ENCODE results near the gene CDH16.

Gene CDH16

DNA sequence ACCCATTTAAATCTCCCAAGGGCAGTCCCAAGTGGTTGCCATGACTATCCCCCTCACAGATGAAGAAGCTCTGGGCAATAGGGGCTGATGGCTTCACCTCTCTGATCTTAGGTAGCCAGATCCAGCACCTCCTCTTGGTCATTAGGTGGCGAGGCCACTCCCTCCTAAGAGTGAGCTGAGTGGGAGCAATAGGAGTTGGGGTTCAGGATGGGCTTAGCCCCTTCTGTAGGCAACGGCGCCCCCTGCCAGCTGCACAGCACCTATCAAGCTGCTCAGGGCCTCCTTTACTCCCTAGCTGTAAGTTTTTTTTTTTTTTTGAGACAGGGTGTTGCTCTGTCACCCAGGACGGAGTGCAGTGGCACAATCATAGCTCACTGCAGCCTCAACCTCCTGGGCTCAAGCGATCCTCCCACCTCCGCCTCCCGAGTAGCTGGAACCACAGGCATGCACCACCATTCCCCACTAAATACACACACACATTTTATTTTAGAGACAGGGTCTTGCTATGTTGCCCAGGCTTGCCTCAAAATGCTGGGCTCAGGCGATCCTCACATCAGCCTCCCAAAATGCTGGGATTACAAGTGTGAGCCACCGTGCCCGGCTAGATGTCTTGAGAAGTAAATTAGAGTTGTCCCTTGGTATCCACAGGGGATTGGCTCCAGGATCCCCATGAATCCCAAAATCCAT is 10.2 kb upstream of the CDH16 start:
- H3K4me3 ChIP-seq (ENCODE audit: control insufficient read depth in 1 of 7, extremely low read depth in 1 of 7, insufficient read depth in 4 of 7, low read depth in 2 of 7, low read length in 6 of 7): no peak overlapping the region
- H3K36me3 ChIP-seq (ENCODE audit: control insufficient read depth in 4 of 4, insufficient read depth in 4 of 4, low read length in 3 of 4): peaks cover 0 to 13% (median 2%) of the 10 kb centered on the region in 4 experiments
- peaks cover 3 to 30% (median 24%) of the 10 kb centered on the region in 4 experiments for H3K4me1 ChIP-seq (ENCODE audit: control extremely low read depth in 1 of 4, control insufficient read depth in 4 of 4, insufficient read depth in 4 of 4, low read length in 3 of 4)
- ChIA-PET POLR2A (no interaction called here), CTCF (interaction anchor here (0.6 to 20.4 kb wide), 7 partner anchors 10 to 99 kb away, joined by 3 to 473 read pairs (median 5); partner anchors contain the start of gene NAE1)
- peaks cover 0 to 35% (median 15%) of the 10 kb centered on the region in 5 experiments for H3K27me3 ChIP-seq (replicated peaks in 2 of 5; ENCODE audit: control insufficient read depth in 4 of 5, insufficient read depth in 5 of 5, low read length in 4 of 5)
- WGBS (ENCODE audit: insufficient coverage): 86% methylated on average over 7 of the region's 10 CpGs
- no peak overlapping the region for H3K27ac ChIP-seq (ENCODE audit: insufficient read depth in 1 of 2, low read depth in 1 of 2, low read length in 2 of 2, poor library complexity in 1 of 2, severe bottlenecking in 2 of 2)
- peak; percentile 64 to 66 (median 66) for DNase-seq
- no peaks in the 10 kb centered on the region for H3K9me3 ChIP-seq (ENCODE audit: control extremely low read depth in 1 of 5, control insufficient read depth in 4 of 5, insufficient read depth in 2 of 5, low read depth in 1 of 5, low read length in 4 of 5)

DNA sequence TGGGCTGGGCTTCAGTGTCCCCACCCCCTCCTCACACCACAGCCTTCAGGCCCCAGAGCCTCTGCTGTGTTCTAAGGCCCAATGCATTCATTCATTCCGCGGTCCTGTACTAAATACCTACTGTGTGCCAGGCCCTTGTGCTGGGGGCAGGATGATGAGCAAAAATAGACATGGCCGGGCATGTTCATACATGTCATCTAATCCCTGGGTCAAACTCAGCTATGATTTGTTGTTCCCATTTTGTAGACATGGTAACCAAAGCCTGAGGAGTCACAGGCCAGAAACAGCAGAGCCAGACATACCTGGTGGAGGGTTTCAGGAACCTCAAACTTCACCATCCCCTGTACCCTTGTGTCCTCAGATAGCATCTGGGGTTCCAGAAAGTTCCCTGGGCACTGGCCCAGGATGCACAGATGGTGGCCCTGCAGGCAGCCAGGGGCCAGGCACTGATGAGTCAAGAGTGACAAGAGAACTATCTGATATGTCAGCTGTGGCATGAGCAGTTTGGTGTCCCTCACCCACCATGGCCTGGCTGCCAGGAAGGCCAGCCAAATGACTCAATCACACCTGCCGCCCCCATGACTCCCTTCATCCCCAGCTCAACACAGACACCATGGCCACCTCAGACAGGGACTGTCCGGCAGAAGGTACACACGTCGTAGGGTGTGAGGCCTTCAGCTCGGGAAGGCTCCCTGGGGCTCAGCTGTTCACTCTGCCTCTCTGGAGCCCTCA is 9.4 kb upstream of the CDH16 start:
- H3K4me3 ChIP-seq (ENCODE audit: control insufficient read depth in 1 of 7, extremely low read depth in 1 of 7, insufficient read depth in 4 of 7, low read depth in 2 of 7, low read length in 6 of 7): no peak overlapping the region
- H3K27ac ChIP-seq (ENCODE audit: insufficient read depth in 1 of 2, low read depth in 1 of 2, low read length in 2 of 2, poor library complexity in 1 of 2, severe bottlenecking in 2 of 2): no peak overlapping the region
- no peaks in the 10 kb centered on the region for H3K9me3 ChIP-seq (ENCODE audit: control extremely low read depth in 1 of 5, control insufficient read depth in 4 of 5, insufficient read depth in 2 of 5, low read depth in 1 of 5, low read length in 4 of 5)
- peaks cover 0 to 22% (median 16%) of the 10 kb centered on the region in 4 experiments for H3K4me1 ChIP-seq (ENCODE audit: control extremely low read depth in 1 of 4, control insufficient read depth in 4 of 4, insufficient read depth in 4 of 4, low read length in 3 of 4)
- no peak for DNase-seq
- peaks cover 0 to 41% (median 19%) of the 10 kb centered on the region in 5 experiments for H3K27me3 ChIP-seq (replicated peaks in 2 of 5; ENCODE audit: control insufficient read depth in 4 of 5, insufficient read depth in 5 of 5, low read length in 4 of 5)
- ChIA-PET POLR2A (no interaction called here), CTCF (interaction anchor here (0.6 to 20.4 kb wide), 8 partner anchors 9 to 98 kb away, joined by 3 to 473 read pairs (median 4); partner anchors contain the start of genes CDH16 and NAE1)
- 95% methylated on average over 7 of the region's 8 CpGs for WGBS (ENCODE audit: insufficient coverage)
- peaks cover 0 to 13% (median 2%) of the 10 kb centered on the region in 4 experiments for H3K36me3 ChIP-seq (ENCODE audit: control insufficient read depth in 4 of 4, insufficient read depth in 4 of 4, low read length in 3 of 4)

DNA sequence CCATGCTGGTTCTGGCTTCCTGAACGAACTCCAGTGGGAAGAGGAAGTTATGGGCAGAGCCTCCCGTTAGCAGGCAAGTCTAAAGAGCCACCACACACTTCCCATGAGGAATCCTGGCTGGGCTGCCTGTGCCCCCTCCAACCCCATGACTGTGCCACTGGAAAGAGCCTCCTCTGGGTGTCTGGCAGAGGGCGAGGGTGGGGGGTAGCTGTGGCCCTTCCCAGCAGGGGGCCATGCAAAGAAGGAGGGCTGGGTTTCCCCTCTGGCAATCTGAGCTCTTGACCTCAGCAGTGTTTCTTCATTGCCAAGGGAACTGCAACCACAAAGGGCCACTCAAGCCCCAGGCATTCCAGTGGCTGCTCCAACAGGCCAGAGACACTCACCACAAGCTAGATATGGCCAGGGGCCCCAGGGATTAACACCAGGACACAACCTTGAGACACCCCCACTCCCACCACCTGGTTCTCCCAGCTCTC is 8.3 kb upstream of the CDH16 start:
- H3K36me3 ChIP-seq (ENCODE audit: control insufficient read depth in 4 of 4, insufficient read depth in 4 of 4, low read length in 3 of 4): peaks cover 0 to 7% (median 2%) of the 10 kb centered on the region in 4 experiments
- H3K4me3 ChIP-seq (ENCODE audit: control insufficient read depth in 1 of 7, extremely low read depth in 1 of 7, insufficient read depth in 4 of 7, low read depth in 2 of 7, low read length in 6 of 7): no peak overlapping the region
- no peak overlapping the region for H3K27ac ChIP-seq (ENCODE audit: insufficient read depth in 1 of 2, low read depth in 1 of 2, low read length in 2 of 2, poor library complexity in 1 of 2, severe bottlenecking in 2 of 2)
- DNase-seq: peak in 1 of 3 donors; percentile 27
- ChIA-PET POLR2A (no interaction called here), CTCF (interaction anchor here (1.1 to 20.4 kb wide), 4 partner anchors 8 to 28 kb away, joined by 3 to 473 read pairs (median 3); partner anchors contain the start of gene CDH16)
- H3K9me3 ChIP-seq (ENCODE audit: control extremely low read depth in 1 of 5, control insufficient read depth in 4 of 5, insufficient read depth in 2 of 5, low read depth in 1 of 5, low read length in 4 of 5): no peaks in the 10 kb centered on the region
- peaks cover 0 to 47% (median 23%) of the 10 kb centered on the region in 5 experiments for H3K27me3 ChIP-seq (replicated peaks in 2 of 5; ENCODE audit: control insufficient read depth in 4 of 5, insufficient read depth in 5 of 5, low read length in 4 of 5)
- 34% methylated on average over 3 of the region's 3 CpGs for WGBS (ENCODE audit: insufficient coverage)
- peaks cover 0 to 18% (median 15%) of the 10 kb centered on the region in 4 experiments for H3K4me1 ChIP-seq (ENCODE audit: control extremely low read depth in 1 of 4, control insufficient read depth in 4 of 4, insufficient read depth in 4 of 4, low read length in 3 of 4)

DNA sequence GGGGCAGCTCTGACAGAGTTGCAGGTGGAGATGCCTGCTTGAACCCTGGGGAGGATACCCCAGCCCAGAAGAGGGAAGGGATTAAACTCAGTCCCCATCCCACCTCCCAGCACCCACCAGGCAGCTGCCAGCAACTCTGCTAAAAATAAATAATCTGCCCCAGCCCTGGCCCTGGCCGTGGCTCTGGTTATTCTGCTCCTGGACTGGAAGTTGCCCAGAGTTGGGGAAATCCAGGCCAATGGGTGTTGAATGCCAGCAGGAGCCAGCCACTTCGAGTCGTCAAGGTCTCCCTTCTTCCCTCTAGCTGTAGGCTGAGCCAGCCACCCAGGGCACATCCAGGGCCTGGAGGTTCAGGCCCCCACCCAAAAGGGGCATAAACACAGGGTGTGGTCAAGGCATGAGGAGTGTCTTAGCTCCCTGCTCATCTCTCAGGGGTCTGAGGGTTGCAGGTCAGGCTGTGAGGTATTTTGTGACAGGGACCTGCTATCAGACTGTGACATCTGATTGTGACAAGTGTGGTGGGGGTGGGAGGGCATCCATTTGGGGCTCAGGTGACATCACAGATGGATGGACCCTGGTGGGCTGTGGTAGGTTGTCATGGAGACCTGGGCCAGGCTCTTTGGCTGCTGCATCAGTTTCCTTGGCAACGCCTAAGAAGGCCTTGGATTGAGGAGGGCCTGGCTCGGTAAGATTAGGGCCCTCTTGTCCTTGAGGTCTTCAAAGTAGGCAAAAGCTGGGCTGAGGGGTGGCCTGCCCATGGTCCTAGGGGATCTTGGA is 7.7 kb upstream of the CDH16 start:
- peaks cover 0 to under 1% (median 0%) of the 10 kb centered on the region in 4 experiments for H3K36me3 ChIP-seq (ENCODE audit: control insufficient read depth in 4 of 4, insufficient read depth in 4 of 4, low read length in 3 of 4)
- ChIA-PET CTCF (interaction anchor here (0.7 to 20.4 kb wide), 7 partner anchors 8 to 520 kb away, joined by 3 to 473 read pairs (median 3); partner anchors contain the start of gene CDH16), POLR2A (no interaction called here)
- no peak overlapping the region for H3K4me3 ChIP-seq (ENCODE audit: control insufficient read depth in 1 of 7, extremely low read depth in 1 of 7, insufficient read depth in 4 of 7, low read depth in 2 of 7, low read length in 6 of 7)
- no peak overlapping the region for H3K27ac ChIP-seq (ENCODE audit: insufficient read depth in 1 of 2, low read depth in 1 of 2, low read length in 2 of 2, poor library complexity in 1 of 2, severe bottlenecking in 2 of 2)
- WGBS (ENCODE audit: insufficient coverage): 89% methylated on average over 4 of the region's 5 CpGs
- peaks cover 0 to 18% (median 15%) of the 10 kb centered on the region in 4 experiments for H3K4me1 ChIP-seq (ENCODE audit: control extremely low read depth in 1 of 4, control insufficient read depth in 4 of 4, insufficient read depth in 4 of 4, low read length in 3 of 4)
- H3K27me3 ChIP-seq (replicated peaks in 2 of 5; ENCODE audit: control insufficient read depth in 4 of 5, insufficient read depth in 5 of 5, low read length in 4 of 5): peaks cover 0 to 53% (median 28%) of the 10 kb centered on the region in 5 experiments
- DNase-seq: peak in 1 of 3 donors; percentile 31
- no peaks in the 10 kb centered on the region for H3K9me3 ChIP-seq (ENCODE audit: control extremely low read depth in 1 of 5, control insufficient read depth in 4 of 5, insufficient read depth in 2 of 5, low read depth in 1 of 5, low read length in 4 of 5)

DNA sequence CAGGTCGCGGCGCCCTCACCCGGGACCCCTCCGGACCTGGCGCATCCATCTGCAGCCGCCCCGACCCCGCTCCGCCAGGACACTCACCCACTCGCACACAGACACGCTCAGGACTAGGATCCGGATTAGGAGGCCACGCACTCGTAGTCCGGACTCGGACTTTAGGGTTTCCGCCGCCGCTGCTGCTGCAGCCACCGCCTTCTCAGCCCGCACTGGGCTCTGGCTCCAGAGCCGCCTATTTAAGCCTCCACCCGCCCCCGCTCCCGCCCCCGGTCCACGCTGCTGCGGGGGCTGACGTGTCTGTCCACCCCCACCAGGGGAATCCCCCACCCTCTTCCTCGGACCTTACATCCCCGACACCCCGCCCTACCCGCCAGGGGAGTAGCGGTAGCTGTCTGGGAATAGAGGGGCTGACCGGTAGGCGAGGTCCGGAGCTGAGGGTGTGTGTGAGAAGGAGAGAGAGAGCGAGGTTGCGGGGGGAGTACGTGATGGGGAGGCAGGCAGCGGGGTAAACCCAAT is 6.7 kb upstream of the CDH16 start, which contains the start of gene RRAD:
Gene RRAD, minus strand, starts transcription at position 214 of the 519 bp plus-strand sequence. CDS start 356 bp downstream, outside the sequence.
- Histone ChIP-seq H3K4me1 (ENCODE audit: control extremely low read depth in 1 of 4, control insufficient read depth in 4 of 4, insufficient read depth in 4 of 4, low read length in 3 of 4) (peaks cover 0 to 18% (median 15%) of the 10 kb centered on the region in 4 experiments), H3K27me3 (replicated peaks in 2 of 5; ENCODE audit: control insufficient read depth in 4 of 5, insufficient read depth in 5 of 5, low read length in 4 of 5) (peaks cover 0 to 58% (median 31%) of the 10 kb centered on the region in 5 experiments), H3K36me3 (ENCODE audit: control insufficient read depth in 4 of 4, insufficient read depth in 4 of 4, low read length in 3 of 4) (no peaks in the 10 kb centered on the region), H3K9me3 (ENCODE audit: control extremely low read depth in 1 of 5, control insufficient read depth in 4 of 5, insufficient read depth in 2 of 5, low read depth in 1 of 5, low read length in 4 of 5) (no peaks in the 10 kb centered on the region), H3K4me3 (ENCODE audit: control insufficient read depth in 1 of 7, extremely low read depth in 1 of 7, insufficient read depth in 4 of 7, low read depth in 2 of 7, low read length in 6 of 7) (peak within 1 kb of the TSS in 4 of 7 experiments; percentile 13 to 50 (median 34)), H3K27ac (ENCODE audit: insufficient read depth in 1 of 2, low read depth in 1 of 2, low read length in 2 of 2, poor library complexity in 1 of 2, severe bottlenecking in 2 of 2) (no peak within 1 kb of the TSS)
- CTCF ChIA-PET: interaction anchor here (0.7 to 20.4 kb wide), 7 partner anchors 8 to 519 kb away, joined by 3 to 473 read pairs (median 3); no protein-coding TSS in a partner anchor
- POLR2A ChIA-PET: no interaction called here
- 4% methylated on average over 25 of the region's 42 CpGs for WGBS (ENCODE audit: insufficient coverage)
- DNase-seq: no peak

Data from common myeloid progenitor, CD34-positive (primary cell).